ENCODE data around the gene KAT6B. TPM values are rescaled to one million over a fixed set of nuclear protein-coding genes. Genes with fewer than 3 reads are reported as not detected.

KAT6B gene
- total RNA-seq, 1 donor from 2014 or later, result 59.2 TPM

DNA sequence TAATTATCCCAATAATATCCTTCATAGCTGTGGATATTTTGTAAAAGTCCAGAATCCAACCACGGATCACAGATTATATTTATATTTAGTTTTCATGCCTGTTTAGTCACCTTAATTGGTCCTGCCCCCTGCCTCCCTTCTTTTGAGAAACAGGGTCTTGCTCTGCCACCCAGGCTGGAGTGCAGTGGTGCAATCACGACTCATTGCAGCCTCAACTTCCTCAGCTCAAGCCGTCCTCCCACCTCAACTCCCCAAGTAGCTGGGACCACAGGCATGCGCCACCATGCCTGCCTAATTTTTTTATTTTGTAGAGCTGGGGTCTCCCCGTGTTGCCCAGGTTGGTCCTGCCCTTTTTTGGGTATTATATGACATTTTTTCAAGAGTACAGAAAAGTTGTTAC is 129.4 kb downstream of the KAT6B start:
- no peaks in the 10 kb centered on the region for H3K36me3 ChIP-seq
- no peak for DNase-seq (ENCODE audit: extremely low spot score in 2 of 2)
- TF ChIP-seq CTCF (IDR thresholded peaks at IDR 0.05), result no peak
- TF ChIP-seq POLR2AphosphoS5 (IDR thresholded peaks at IDR 0.05; ENCODE audit: insufficient read depth in 1 of 2, low read depth in 1 of 2), result no peak
- TF ChIP-seq POLR2A (IDR thresholded peaks at IDR 0.05), result no peak
- no peak overlapping the region for H3K27ac ChIP-seq
- H3K4me1 ChIP-seq, result peaks cover 27% of the 10 kb centered on the region
- intact Hi-C loops (cut with DNase I), result no loop called here
- no peaks in the 10 kb centered on the region for H3K9me3 ChIP-seq
- no peak overlapping the region for H3K4me3 ChIP-seq
- no peaks in the 10 kb centered on the region for H3K27me3 ChIP-seq

DNA sequence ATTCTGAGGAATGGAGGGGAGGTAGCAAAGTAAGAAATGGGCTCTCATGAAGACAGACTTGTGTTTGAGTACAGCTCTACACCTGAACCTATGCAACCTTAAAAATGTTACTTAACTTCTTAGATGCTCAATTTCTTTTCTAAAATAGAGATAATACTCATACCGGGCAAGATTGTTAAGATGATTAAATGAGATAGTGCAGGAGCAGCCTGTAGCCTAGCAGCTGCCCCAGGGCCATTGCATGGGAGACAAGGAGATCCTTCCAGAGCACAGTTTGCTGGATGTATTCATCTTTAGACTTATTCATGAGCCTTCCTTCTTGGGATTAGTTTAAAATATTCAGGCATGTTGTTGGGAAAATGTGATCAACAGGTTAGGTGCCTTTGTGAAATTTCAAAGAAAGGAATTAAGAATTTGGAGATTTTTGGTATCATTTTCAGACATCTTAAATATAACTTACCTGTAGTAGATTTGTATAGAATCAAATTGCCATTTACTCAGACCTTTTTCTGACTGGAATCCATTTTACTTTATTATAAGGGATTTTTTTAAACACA is 130.2 kb downstream of the KAT6B start:
- intact Hi-C loops (cut with DNase I), result no loop called here
- Histone ChIP-seq H3K36me3 (no peaks in the 10 kb centered on the region), H3K27me3 (no peaks in the 10 kb centered on the region), H3K4me1 (peaks cover 28% of the 10 kb centered on the region), H3K27ac (no peak overlapping the region), H3K9me3 (no peaks in the 10 kb centered on the region), H3K4me3 (no peak overlapping the region)
- DNase-seq (ENCODE audit: extremely low spot score in 2 of 2), result no peak
- no peak for TF ChIP-seq POLR2A (IDR thresholded peaks at IDR 0.05)
- no peak for TF ChIP-seq POLR2AphosphoS5 (IDR thresholded peaks at IDR 0.05; ENCODE audit: insufficient read depth in 1 of 2, low read depth in 1 of 2)
- no peak for TF ChIP-seq CTCF (IDR thresholded peaks at IDR 0.05)

DNA sequence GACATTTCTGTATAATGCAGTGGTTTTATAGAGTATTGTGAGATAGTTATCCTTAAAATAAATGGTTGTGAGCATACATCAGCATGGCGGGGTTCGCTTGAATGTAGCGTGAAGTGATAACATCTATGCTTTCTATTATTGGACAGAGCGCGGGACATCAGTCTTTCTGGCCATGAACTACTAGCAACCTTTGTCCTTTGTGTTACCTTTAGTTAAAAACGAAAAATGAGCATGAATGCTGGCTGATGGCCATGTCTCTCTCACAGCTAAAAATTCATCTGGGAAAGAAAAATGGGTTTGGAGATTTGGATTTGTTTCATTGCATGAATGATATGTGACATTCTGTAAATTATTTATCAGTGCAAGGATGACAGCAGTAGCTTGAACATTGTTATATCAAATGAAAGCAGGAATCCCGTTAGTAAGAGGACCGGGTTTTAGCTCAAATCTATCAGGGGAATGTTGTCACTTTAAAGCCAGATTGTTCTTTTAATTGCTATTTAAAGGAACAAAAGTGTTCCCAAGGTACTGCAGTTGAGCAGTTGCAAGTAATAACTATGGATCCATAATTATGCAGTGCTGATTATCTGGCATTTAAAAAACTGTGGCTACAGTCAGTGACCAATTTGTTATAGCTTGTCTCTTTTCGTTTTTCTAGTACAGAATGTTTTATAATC is 131.0 kb downstream of the KAT6B start:
- TF ChIP-seq CTCF (IDR thresholded peaks at IDR 0.05) (no peak), POLR2AphosphoS5 (IDR thresholded peaks at IDR 0.05; ENCODE audit: insufficient read depth in 1 of 2, low read depth in 1 of 2) (no peak)
- DNase-seq (ENCODE audit: extremely low spot score in 2 of 2), result no peak
- no peaks in the 10 kb centered on the region for H3K36me3 ChIP-seq
- no peaks in the 10 kb centered on the region for H3K9me3 ChIP-seq
- H3K4me3 ChIP-seq, result peak overlapping the region in 1 of 2 donors; percentile 10
- H3K4me1 ChIP-seq, result peaks cover 32% of the 10 kb centered on the region
- intact Hi-C loops (cut with DNase I), result no loop called here
- no peak overlapping the region for H3K27ac ChIP-seq
- no peaks in the 10 kb centered on the region for H3K27me3 ChIP-seq

DNA sequence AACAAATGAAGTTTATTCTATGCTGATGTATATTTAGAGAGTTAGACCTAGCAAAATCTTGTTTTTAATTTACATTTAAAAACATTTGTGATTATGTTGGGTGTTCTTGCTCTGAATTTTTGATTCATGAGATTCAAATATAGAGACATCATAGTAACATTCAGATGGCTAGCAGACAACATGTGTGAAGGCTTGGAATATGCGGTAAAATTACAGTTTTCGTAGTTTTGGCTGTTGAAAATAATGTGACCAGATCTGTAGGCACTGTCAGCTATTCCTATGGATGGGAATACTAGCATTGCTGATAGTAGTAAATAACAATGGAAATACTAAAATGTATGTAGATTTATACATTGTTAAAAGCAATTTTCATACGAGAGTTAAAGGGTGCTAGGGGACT is 131.9 kb downstream of the KAT6B start:
- H3K4me3 ChIP-seq, result no peak overlapping the region
- intact Hi-C loops (cut with DNase I), result no loop called here
- no peaks in the 10 kb centered on the region for H3K36me3 ChIP-seq
- H3K9me3 ChIP-seq, result no peaks in the 10 kb centered on the region
- H3K27ac ChIP-seq, result no peak overlapping the region
- peaks cover 32% of the 10 kb centered on the region for H3K4me1 ChIP-seq
- DNase-seq (ENCODE audit: extremely low spot score in 2 of 2), result no peak
- no peak for TF ChIP-seq POLR2A (IDR thresholded peaks at IDR 0.05)
- no peaks in the 10 kb centered on the region for H3K27me3 ChIP-seq

GRCh38 chr10:74960670-74961069 is 134.3 kb downstream of the KAT6B start:
- no peaks in the 10 kb centered on the region for H3K9me3 ChIP-seq
- H3K4me3 ChIP-seq, result no peak overlapping the region
- H3K36me3 ChIP-seq, result peaks cover 0 to 4% of the 10 kb centered on the region in 2 donors
- H3K27ac ChIP-seq, result no peak overlapping the region
- TF ChIP-seq CTCF (IDR thresholded peaks at IDR 0.05), result no peak
- TF ChIP-seq POLR2A (IDR thresholded peaks at IDR 0.05), result no peak
- no peak for TF ChIP-seq POLR2AphosphoS5 (IDR thresholded peaks at IDR 0.05; ENCODE audit: insufficient read depth in 1 of 2, low read depth in 1 of 2)
- no peak for DNase-seq (ENCODE audit: extremely low spot score in 2 of 2)
- H3K27me3 ChIP-seq, result no peaks in the 10 kb centered on the region
- H3K4me1 ChIP-seq, result peaks cover 21% of the 10 kb centered on the region
- intact Hi-C loops (cut with DNase I), result no loop called here

Measured in vagina (tissue), 2 donors.